UCSD-AML1 (cell line): Measurements from ENCODE around the gene SCYGR7.
"Not testable (repeated sequence)": the region's sequence is repeated elsewhere in the genome, so short reads cannot be mapped to it uniquely, and the experiment has no call there.

ENCODE experiments used
- DNase-seq: peaks from one replicate; lab custom pipeline; 2025; ENCODE audit not compliant: unreplicated experiment; lab: John Stamatoyannopoulos, UW

The SCYGR7 gene, protein sequence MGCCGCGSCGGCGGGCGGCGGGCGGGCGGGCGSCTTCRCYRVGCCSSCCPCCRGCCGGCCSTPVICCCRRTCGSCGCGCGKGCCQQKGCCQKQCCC

DNA sequence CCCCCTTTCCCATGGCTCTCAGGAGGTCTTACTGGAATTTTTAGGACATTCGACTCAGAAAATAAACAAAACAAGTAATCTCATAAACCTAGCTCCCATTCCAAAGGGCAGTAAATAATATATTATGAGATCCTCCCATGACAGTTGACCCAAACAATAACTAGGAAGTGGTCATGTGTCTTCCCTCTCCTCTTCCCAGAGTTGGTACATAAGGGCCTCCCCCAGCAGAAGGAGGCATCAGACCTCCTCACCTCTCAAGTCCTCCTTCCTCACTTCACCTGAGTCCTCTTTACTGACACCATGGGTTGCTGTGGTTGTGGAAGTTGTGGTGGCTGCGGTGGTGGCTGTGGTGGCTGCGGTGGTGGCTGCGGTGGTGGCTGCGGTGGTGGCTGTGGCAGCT lies at the start of gene SCYGR7:
TSS of gene SCYGR7 (plus strand) at position 301 of the 400 bp plus-strand sequence. CDS start at position 301, 0 bp downstream.
- no peak for DNase-seq

DNA sequence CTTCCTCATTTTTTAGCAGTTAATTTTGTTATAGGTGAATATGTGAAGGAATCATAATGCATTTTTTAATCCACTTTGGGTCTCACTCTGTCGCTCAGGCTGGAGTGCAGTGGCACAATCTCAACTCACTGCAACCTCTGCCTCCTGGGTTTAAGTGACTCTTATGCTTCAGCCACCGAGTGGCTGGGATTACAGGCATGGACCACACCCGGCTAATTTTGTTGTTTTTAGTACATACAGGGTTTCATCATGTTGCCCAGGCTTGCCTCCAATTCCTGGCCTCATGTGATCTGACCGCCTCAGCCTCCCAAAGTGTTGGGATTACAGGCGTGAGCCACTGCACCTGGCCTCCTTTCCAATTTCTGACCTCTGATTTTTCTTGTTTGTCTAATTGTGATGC lies 43.9 kb upstream of the SCYGR7 start:
- no peak for DNase-seq

DNA sequence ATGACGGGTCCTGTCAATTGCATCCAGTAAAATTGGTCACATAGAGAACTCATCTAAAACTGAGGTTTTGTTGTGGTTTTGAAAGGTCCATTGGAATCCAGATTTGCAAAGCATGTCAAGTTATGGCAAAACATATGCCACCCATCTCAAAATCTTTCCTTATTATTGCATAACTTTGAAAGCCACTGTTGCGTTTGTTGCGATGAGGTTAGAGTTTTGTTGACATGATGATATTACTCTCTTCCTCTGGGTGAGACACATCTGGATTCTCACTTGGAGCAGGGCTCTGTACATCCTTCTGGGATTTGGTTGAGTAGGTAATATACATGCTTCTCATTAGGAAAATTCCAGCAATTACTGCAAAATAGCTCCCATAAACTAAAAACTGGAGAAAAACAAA lies 40.9 kb upstream of the SCYGR7 start:
- DNase-seq, result no peak

- no peak for DNase-seq
These were observed 31.0 kb upstream of the SCYGR7 start for GRCh38 chr2:227696990-227697679.

- no peak for DNase-seq
These were observed 26.6 kb upstream of the SCYGR7 start for GRCh38 chr2:227701556-227701955.

DNA sequence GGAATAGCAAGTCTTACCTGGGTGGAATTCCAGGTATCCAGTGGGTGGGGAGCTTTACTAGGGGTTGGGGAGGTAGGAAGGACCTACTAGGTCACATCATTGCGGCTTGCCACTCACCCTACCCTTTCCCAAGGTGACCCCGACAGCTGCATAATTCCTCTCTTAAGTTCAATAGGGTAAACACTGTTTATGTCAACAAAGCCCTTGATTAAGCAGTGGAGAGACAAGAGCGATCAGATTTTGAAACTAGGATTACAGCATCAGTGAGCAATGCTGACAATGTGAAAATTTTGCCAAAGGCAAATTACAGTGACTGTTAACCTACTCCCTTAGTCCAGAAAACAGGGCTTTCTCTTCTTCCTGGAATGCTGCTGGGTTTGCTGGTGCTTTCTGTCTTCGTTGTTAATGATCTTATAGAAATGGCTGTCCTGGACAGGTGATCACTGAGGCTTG lies 24.8 kb upstream of the SCYGR7 start:
- no peak for DNase-seq

DNA sequence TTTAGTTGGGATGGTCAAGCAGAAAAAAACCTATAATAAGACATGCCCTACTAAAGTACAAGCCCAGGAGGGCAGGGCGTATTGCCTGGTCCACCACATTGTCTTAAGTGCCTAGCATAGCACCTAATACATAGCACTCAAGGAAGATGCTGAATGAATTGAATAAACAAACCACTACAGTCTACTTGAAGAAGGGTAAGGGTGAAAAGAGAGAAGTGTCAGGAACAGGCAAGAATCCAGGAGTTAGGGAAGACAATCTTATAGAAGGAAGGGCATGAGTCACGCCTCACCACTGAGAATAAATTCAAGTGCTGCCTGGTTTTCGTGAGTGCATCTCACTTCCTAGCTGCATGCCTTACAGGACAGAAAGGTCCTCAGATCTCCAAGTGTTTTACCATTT lies 24.2 kb upstream of the SCYGR7 start:
- DNase-seq, result no peak

DNA sequence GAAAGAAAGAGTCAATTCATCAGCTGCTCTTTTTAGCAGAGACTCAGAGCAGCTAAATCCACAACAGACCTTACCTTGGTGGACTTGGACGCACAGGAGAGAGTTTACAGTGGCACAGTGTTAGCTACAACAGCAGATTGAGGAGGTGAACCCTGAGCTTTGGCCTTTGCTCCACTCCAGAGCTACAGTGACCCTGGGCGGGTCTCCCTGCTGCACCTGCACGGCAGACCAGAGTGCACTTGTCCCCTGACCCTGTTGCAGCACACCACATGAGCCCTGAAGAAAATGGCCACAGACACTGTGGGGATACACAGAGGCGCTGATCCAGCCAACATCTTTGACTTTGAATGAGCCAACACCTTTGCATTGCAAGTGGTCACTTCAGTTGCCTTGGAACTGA lies 21.3 kb upstream of the SCYGR7 start:
- DNase-seq, result no peak

DNA sequence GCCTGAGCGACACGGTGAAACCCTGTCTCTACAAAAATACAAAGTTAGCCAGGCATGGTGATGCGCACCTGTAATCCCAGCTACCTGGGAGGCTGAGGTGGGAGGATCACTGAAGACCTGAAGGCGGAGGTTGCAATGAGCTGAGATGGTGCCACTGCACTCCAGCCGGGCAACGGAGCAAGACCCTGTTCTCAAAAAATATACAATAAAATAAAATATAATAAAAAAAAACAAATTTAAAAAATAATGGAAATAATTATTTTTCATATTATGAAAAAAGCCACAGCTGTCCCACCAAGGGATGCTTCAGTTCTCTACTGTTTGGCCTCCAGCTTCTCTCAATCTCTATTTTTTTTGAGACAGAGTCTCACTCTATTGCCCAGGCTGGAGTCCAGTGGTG lies 20.7 kb upstream of the SCYGR7 start:
- DNase-seq, result no peak

GRCh38 chr2:227710986-227711385 lies 17.1 kb upstream of the SCYGR7 start:
- DNase-seq, result no peak

DNA sequence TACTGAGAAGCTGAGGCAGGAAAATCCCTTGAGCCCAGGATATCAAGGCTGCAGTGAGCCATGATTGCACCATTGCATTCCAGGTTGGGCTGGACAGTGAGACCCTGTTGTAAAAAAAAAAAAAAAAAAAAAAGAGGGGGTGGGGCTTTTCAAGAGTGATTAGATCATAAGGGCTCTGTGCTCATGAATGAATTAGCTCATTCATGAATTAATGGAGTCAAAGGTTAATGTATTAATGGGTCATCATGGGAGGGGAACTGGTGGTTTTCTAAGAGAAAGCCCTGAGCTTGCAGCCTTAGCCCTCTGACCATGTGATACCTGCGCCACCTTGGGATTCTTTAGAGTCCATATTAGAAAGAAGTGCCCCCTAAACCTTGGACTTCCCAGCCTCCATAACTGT lies 14.8 kb upstream of the SCYGR7 start:
- no peak for DNase-seq

DNA sequence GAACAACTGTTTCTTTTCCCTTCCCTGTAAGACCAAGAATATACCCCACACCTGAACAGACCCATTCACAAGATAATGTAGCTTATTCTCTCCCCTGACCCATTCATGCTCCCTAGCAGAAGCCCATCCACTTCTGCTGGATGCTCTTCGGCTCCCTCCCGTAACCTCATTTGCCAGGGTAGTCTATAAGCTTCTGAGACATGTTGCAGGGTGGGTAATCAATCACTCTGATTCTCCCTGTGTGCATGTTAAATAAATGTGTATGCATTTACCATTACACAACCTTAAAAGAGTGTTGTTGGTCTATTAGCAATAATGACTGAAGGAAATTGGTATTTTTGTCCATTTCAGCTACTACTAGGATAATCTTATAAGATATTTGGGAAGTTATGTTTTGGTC lies 11.6 kb upstream of the SCYGR7 start:
- DNase-seq, result no peak

- no peak for DNase-seq
These were observed 10.2 kb upstream of the SCYGR7 start, which contains the start of gene SLC19A3 for GRCh38 chr2:227717687-227718567. TSS of gene SLC19A3 (minus strand) at chr2:227718028. CDS start at chr2:227702318, 15,710 bp downstream.

DNA sequence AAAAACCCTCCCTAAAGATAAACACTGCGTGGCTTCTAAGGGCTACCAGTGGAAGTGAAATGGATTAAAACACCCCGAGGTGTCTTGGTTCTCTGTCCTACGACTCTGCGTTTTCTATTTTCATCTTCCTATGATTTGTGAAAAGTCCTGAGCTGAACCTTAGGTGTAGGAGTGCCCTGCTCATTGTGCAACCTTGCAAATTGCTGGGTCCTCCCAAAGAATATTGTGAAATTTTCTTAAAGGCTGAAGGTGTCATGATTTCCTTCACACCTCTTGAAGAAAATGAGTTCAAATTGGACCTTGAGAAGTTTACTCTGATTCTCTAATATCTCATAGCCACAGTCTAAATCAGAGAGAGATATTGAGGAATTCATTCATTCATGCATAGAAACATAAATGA lies 8.5 kb upstream of the SCYGR7 start:
- no peak for DNase-seq

GRCh38 chr2:227720680-227721079 lies 7.5 kb upstream of the SCYGR7 start:
- no peak for DNase-seq

GRCh38 chr2:227722821-227723220 lies 5.3 kb upstream of the SCYGR7 start:
- not testable (repeated sequence) for DNase-seq

- no peak for DNase-seq
These were observed 3.6 kb upstream of the SCYGR7 start, which contains the start of gene SCYGR6 for GRCh38 chr2:227724394-227725039. TSS of gene SCYGR6 (minus strand) at chr2:227724757. CDS start at chr2:227724757, 0 bp downstream.

GRCh38 chr2:227739351-227739750 lies 11.2 kb downstream of the SCYGR7 start:
- no peak for DNase-seq

- DNase-seq, result not testable (repeated sequence)
These were observed 12.6 kb downstream of the SCYGR7 start for GRCh38 chr2:227740705-227741104.

DNA sequence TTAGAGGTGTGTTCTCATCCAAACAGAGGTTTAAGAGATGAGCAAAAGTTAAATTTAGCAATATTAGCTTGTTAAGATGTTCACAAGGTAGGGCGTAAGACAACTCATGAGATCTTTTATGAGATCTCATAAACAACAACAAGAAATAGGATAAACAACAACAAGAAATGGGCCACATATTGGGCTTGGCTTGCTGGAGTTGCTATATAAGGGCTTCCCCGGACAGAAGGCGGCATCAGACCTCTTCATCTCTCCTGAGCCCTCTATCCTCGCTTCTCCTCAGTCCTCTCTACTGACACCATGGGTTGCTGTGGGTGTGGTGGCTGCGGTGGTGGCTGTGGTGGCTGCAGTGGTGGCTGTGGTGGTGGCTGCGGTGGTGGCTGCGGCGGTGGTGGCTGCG lies 17.5 kb downstream of the SCYGR7 start, which contains the start of gene SCYGR8:
TSS of gene SCYGR8 (plus strand) at position 301 of the 400 bp plus-strand sequence. CDS start at position 301, 0 bp downstream.
- DNase-seq, result no peak

DNA sequence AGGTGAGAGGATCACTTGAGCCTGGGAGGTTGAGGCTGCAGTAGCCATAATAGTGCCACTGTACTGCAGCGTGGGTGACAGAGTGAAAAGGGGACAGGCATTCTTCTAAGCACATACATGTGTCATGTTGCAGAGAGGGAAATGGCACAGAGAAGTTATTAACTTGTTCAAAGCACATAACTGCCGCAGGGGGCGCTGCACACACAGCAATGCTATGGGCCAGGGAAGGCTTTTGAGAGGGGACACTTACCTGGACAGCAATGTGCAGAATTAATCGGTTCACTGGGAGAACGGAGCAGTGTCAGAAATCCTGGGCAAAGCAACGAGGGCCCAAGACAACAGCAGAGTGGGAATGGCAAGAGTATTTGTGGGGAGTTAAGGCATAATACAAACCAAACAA lies 19.9 kb downstream of the SCYGR7 start:
- no peak for DNase-seq
